Muscle layer of colon (tissue), 2 donors: ENCODE data around the gene SUN2.
A peak's percentile ranks its signal among the peaks of the same experiment; 100 is the strongest.

Experiments used
- H3K27ac ChIP-seq: one replicate; pipeline ENCODE4 v1.7.0; 2013; ENCODE audit warnings: low read depth, mild to moderate bottlenecking, low read length, moderate library complexity
- H3K27me3 ChIP-seq, 2 donors: one replicate each; pipeline ENCODE4 v1.7.0; 2013; ENCODE audit warnings: low read length in 2 of 2, mild to moderate bottlenecking in 2 of 2; ENCODE audit not compliant: insufficient read depth in 2 of 2, control insufficient read depth in 1 of 2
- H3K36me3 ChIP-seq: one replicate; pipeline ENCODE4 v1.7.0; 2013; ENCODE audit warnings: mild to moderate bottlenecking, low read length; ENCODE audit not compliant: insufficient read depth
- H3K4me1 ChIP-seq: one replicate; pipeline ENCODE4 v1.7.0; 2013; ENCODE audit warnings: mild to moderate bottlenecking, low read length; ENCODE audit not compliant: insufficient read depth
- H3K4me3 ChIP-seq, 2 donors: one replicate each; pipeline ENCODE4 v1.7.0; 2013; ENCODE audit warnings: low read length in 2 of 2, low read depth in 1 of 2, mild to moderate bottlenecking in 1 of 2, moderate library complexity in 1 of 2
- H3K9ac ChIP-seq: one replicate; pipeline ENCODE4 v1.7.0; 2013; ENCODE audit warnings: low read length
- H3K9me3 ChIP-seq: one replicate; pipeline ENCODE4 v1.7.0; 2013; ENCODE audit warnings: mild to moderate bottlenecking, low read length
- donor health status: abdominal sarcoma.
- donor health status: Adenocarcinoma of cecum.

SUN2 gene

GRCh38 chr22:38731703-38732161 is 24.1 kb downstream of the SUN2 start:
- peak overlapping the region; percentile 45 for H3K27ac ChIP-seq
- H3K27me3 ChIP-seq, result no peaks in the 10 kb centered on the region
- no peak overlapping the region for H3K9ac ChIP-seq
- H3K4me3 ChIP-seq, result no peak overlapping the region
- peaks cover 82% of the 10 kb centered on the region for H3K36me3 ChIP-seq
- H3K9me3 ChIP-seq, result no peaks in the 10 kb centered on the region
- peaks cover 31% of the 10 kb centered on the region for H3K4me1 ChIP-seq

DNA sequence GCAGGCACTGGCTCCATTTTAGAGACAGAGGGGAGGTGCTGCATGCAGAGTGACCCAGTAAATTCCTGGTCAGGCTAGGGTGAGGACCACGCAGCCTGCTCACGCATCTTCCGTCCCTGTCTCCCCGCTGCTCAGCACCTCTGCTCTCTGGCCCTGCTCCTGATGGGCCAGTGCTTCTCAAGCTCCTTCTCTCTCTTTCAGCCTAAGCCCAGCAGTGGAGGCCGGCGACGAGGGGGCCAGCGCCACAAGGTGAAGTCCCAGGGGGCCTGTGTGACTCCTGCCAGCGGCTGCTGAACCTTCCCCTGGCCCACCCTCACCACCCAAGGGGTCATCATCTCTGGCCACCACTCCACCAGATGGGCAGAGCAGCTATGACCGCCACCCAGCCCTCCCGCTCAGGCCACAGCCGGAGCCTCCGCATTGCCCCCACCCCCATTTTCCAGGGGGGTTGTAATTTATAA is 25.4 kb downstream of the SUN2 start:
- no peak overlapping the region for H3K4me3 ChIP-seq
- no peaks in the 10 kb centered on the region for H3K27me3 ChIP-seq
- H3K27ac ChIP-seq, result no peak overlapping the region
- peaks cover 82% of the 10 kb centered on the region for H3K36me3 ChIP-seq
- H3K9ac ChIP-seq, result no peak overlapping the region
- peaks cover 31% of the 10 kb centered on the region for H3K4me1 ChIP-seq
- H3K9me3 ChIP-seq, result no peaks in the 10 kb centered on the region

- Histone ChIP-seq H3K27me3 (no peaks in the 10 kb centered on the region), H3K4me1 (peaks cover 31% of the 10 kb centered on the region), H3K27ac (no peak overlapping the region), H3K9me3 (no peaks in the 10 kb centered on the region), H3K36me3 (peaks cover 83% of the 10 kb centered on the region), H3K4me3 (no peak overlapping the region), H3K9ac (no peak overlapping the region)
Observed at GRCh38 chr22:38729946-38730345, 25.9 kb downstream of the SUN2 start.

DNA sequence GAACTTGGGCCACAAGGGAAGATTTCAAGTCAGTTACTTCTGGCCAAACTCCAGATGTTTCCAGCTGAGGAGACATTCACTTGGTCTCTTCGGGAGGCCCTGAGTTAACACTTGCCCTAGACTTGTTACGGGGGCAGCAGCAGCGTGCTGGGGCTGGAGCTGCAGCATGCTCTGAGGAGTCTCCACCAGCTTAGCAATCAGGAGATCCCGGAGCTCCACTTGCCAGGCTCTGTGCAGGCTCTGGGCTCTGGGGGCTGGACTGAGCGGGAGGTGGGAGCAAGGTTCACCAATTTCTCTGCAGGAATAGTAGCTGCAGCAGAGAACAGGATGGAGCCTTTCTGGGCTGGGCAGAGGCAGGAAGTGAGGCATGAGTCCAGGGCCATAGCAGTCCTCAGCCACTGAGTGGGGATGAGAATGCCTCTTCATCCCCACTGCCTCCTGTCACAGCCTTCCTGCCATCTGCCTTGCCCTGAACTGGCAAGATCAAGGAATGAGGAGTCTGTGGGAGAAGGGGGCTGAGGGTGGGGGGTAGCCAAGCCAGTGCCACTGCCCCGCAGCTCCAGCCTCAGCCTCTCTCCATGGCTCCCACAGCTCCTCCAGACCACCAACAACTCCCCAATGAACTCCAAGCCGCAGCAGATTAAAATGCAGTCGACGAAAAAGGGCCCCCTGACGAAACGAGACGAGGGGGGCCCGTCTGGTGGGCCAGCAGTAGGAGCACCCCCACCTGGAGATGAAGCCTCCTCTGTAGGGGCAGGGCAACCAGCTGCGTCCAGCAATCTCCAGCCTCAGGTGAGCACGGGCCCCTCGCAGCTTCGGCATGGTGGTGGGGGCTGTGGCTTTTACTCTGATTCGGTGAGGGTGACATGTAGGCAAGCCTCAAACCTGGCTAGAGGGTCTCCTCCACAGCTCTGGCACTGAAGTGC is 26.7 kb downstream of the SUN2 start:
- H3K9ac ChIP-seq, result no peak overlapping the region
- peaks cover 85% of the 10 kb centered on the region for H3K36me3 ChIP-seq
- no peak overlapping the region for H3K27ac ChIP-seq
- peaks cover 24% of the 10 kb centered on the region for H3K4me1 ChIP-seq
- no peaks in the 10 kb centered on the region for H3K27me3 ChIP-seq
- H3K9me3 ChIP-seq, result no peaks in the 10 kb centered on the region
- no peak overlapping the region for H3K4me3 ChIP-seq

GRCh38 chr22:38727530-38728451 is 28.0 kb downstream of the SUN2 start:
- Histone ChIP-seq H3K36me3 (peaks cover 92% of the 10 kb centered on the region), H3K9me3 (no peaks in the 10 kb centered on the region), H3K9ac (no peak overlapping the region), H3K4me1 (peaks cover 11% of the 10 kb centered on the region), H3K4me3 (no peak overlapping the region), H3K27me3 (no peaks in the 10 kb centered on the region), H3K27ac (no peak overlapping the region)

- Histone ChIP-seq H3K27ac (no peak overlapping the region), H3K9me3 (no peaks in the 10 kb centered on the region)
Observed at GRCh38 chr22:38727123-38727522, 28.7 kb downstream of the SUN2 start.

GRCh38 chr22:38725900-38726655 is 29.7 kb downstream of the SUN2 start:
- Histone ChIP-seq H3K27ac (no peak overlapping the region), H3K4me1 (no peaks in the 10 kb centered on the region), H3K9ac (no peak overlapping the region), H3K27me3 (no peaks in the 10 kb centered on the region), H3K36me3 (peaks cover 99% of the 10 kb centered on the region), H3K4me3 (no peak overlapping the region), H3K9me3 (no peaks in the 10 kb centered on the region)

More at GRCh38 chr22:38727123-38727522, 28.7 kb downstream of the SUN2 start:
- Histone ChIP-seq H3K4me1 (peaks cover 4% of the 10 kb centered on the region), H3K27me3 (no peaks in the 10 kb centered on the region), H3K9ac (no peak overlapping the region), H3K36me3 (peaks cover 98% of the 10 kb centered on the region), H3K4me3 (no peak overlapping the region)

GRCh38 chr22:38724926-38725571 is 30.7 kb downstream of the SUN2 start:
- Histone ChIP-seq H3K9ac (no peak overlapping the region), H3K4me3 (no peak overlapping the region), H3K4me1 (no peaks in the 10 kb centered on the region), H3K27me3 (no peaks in the 10 kb centered on the region), H3K9me3 (no peaks in the 10 kb centered on the region), H3K36me3 (peaks cover 92% of the 10 kb centered on the region), H3K27ac (no peak overlapping the region)

DNA sequence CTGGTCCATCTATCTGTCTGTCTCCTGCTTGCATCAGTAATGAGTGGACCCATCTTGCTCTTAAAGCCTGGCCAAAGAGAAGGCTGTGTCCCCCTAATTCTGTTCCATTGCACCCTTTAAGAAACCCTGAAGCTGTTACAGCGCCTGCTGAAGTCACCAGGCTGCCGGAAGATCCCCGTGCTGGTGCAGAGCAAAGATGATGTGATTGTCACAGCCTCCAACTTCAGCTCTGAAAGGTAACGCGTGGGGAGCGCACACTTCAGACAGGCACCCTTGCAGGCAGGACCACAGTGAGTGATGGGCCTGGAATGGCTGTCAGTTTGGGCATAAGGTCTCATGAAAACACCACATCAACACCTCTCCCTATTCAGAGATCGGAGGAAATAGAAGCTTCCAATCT is 31.6 kb downstream of the SUN2 start:
- Histone ChIP-seq H3K9ac (no peak overlapping the region), H3K27ac (no peak overlapping the region), H3K36me3 (peaks cover 84% of the 10 kb centered on the region), H3K4me3 (no peak overlapping the region), H3K27me3 (no peaks in the 10 kb centered on the region), H3K4me1 (no peaks in the 10 kb centered on the region), H3K9me3 (no peaks in the 10 kb centered on the region)

GRCh38 chr22:38721551-38721950 is 34.2 kb downstream of the SUN2 start:
- no peaks in the 10 kb centered on the region for H3K9me3 ChIP-seq
- peaks cover 72% of the 10 kb centered on the region for H3K36me3 ChIP-seq
- no peaks in the 10 kb centered on the region for H3K27me3 ChIP-seq
- H3K9ac ChIP-seq, result no peak overlapping the region
- H3K27ac ChIP-seq, result no peak overlapping the region
- H3K4me3 ChIP-seq, result no peak overlapping the region
- H3K4me1 ChIP-seq, result peaks cover 9% of the 10 kb centered on the region
